OCI-M1 (cell line): ENCODE results near the gene EXOC1.
"Not testable (repeated sequence)": the region's sequence is repeated elsewhere in the genome, so short reads cannot be mapped to it uniquely, and the experiment has no call there.

Experiments used
- DNase-seq: peaks from one replicate; lab custom pipeline; 2025; lab: John Stamatoyannopoulos, UW

Gene EXOC1

GRCh38 chr4:55853484-55854046, at the start of gene EXOC1:
Gene EXOC1 (plus strand): TSS chr4:55853648. CDS start chr4:55858324, 4,676 bp downstream.
- peak; percentile 98 for DNase-seq

DNA sequence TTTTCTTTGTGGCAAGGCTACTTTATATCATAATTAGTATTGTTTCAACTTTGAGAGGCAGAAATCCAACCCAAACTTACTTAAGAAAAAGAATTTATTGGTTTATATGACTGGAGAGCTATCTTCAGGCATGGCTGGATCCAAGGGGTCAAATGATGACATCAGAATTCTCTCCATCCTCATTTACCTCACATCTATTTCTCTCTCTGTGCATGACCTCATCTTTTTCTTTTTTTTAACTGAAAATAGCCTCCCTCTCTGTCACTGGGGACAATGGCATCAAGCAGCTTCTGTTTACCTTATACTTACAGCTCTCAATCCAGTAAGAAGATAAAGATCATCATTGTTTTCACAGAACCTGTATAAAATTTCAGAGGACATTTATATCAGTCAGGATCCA, 45.9 kb upstream of the EXOC1 start:
- no peak for DNase-seq

DNA sequence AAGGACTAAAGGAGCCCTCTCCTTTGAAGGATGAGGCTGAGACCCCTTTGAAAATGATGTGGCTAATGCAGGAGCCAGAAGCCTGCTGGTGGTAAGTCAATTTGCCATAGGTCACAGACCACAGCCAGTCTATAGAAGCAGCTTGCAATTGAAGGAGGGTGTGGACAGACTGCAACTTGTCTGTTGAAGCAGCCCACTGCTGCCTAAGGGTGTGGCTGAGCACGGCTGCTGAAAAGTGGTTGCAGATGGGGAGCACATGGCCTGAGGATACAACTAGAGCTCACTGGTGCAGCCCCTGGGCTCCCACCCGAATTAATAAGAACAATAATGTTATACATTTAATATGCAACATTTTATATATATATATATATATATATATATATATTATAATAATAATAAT, 45.3 kb upstream of the EXOC1 start:
- DNase-seq: no peak

DNA sequence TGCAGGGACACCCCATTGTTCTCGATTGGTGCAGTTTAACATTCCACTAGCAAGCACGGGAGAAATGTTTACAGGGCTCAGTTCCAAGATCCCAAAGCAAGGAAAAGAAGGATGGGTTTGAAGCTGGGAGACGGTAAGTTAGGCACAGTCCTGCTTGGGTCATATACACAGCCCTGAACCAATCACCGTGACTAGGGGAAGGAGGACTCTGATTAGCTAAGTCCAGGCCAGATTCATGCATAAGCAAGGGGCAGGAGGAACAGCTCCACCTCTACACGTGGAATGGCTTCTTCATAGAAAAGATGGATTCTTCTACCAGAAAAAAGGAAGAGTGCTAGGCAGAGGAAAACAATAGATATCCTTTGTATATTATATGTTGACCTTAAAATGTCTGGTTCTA, 44.8 kb upstream of the EXOC1 start:
- no peak for DNase-seq

DNA sequence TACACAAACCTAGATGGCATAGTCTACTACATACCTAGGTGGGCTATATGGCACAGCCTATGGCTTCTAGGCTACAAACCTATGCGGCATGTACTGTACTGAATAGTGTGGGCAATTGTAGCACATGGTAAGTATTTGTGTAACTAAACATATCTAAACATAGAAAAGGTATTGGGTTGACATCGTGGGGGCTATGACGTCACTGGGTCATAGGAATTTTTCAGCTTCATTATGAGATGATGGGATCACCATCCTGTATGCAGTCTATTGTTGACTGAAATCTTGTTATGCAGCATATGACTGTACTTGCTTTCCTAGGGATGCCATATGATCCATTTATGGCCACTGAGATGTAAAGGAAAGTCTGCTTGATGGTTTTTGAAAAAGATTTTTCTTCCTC, 35.8 kb upstream of the EXOC1 start:
- DNase-seq: no peak

DNA sequence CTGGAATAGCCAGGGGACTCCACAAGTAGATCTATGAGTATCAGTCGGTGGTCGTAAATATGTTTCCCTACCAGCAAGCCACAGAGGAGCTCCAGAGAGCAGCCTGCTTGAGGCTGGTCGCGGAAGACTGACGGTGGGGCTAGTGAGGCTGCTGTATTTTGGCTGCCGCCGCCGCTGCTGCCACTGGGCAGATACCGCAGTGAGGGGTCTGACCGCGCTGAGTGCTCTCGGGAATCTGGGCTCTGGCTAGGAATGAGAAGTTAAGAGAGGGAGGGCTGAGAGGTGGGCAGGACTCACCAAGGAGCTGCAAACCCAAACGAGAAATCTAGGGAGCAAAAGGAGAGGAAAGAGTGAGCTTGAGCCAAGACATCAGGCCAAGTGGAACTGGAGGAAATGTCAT, 33.8 kb upstream of the EXOC1 start, which contains the start of gene EXOC1L:
EXOC1L (plus strand) TSS at position 157 of the 400 bp plus-strand sequence; CDS start at position 394, 237 bp downstream.
- DNase-seq: no peak

DNA sequence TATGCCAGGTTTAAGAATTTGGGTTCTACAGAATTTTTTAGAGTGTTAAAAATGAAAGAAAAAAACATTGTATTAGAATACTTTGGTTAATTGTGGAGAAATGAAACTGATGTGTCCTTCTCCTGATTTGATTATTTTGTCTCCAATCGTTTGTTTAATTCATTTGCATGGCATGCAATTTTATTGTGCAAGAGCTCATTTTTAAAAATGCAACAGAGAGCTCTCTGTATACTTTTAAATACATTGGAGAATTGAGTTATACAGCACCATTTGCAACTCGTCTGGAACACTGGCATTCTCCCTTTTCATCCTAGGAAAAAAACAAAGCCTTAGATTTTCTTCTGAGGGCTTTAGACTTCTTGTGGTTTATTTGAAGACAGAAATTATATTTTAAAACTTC, 33.2 kb upstream of the EXOC1 start:
- no peak for DNase-seq

DNA sequence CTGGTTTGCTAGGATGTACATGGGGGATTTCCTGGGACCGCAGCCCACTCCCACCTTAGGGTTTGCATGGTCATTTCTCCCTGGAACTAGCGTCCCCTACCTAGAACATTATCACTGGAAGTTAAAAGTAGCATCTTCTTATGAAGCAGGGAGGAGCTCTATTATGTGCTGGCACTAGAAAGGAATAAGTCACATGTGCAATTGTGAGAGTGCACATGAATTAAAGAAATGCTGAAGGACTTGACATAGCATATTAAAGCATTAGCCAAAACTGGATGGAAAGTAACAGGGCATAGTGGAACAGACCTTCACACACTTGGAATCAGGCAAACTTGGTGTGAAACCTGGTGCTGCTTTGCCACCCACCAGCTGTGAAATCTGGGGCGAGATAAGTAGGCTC, 31.1 kb upstream of the EXOC1 start:
- DNase-seq: no peak

DNA sequence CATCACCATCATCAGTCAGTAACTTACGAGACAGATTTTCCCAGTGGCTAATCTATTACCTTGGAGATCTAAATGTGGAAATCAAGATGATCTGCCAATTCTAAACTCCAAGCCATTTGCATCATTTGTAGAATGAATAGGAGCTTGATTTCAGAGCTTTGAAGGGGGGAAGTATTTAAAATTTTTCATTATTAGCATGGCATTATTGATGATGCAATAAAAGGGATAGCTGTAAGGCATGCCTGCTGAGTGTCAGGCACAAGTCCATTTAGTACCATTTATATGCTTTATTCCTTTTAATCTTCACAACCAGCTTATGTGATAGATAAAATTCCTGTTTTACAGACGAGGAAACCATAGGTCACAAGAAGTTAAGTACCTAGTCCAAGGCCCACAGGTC, 28.6 kb upstream of the EXOC1 start:
- DNase-seq: no peak

DNA sequence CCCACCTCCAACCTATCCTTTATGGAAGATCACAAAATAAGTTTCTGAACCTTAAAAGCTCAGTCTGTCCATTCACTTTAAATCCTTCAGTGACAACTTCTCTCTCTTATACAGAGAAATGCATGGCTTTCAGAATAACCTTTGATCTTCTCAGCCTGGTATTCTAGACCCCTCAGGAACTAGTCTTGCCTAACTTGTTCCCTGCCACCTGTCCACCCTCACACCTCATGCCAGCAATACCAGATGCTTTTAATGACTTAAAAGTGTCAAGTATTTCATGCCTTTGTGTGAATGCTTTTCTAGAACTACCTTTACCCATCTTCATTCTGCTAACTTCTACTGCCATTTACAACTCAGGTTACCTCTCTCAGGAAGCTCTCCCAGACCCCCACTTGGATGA, 26.5 kb upstream of the EXOC1 start:
- DNase-seq: no peak

GRCh38 chr4:55827582-55827981, 25.9 kb upstream of the EXOC1 start:
- DNase-seq: no peak

- no peak for DNase-seq
These were observed 23.4 kb upstream of the EXOC1 start for GRCh38 chr4:55830048-55830447.

DNA sequence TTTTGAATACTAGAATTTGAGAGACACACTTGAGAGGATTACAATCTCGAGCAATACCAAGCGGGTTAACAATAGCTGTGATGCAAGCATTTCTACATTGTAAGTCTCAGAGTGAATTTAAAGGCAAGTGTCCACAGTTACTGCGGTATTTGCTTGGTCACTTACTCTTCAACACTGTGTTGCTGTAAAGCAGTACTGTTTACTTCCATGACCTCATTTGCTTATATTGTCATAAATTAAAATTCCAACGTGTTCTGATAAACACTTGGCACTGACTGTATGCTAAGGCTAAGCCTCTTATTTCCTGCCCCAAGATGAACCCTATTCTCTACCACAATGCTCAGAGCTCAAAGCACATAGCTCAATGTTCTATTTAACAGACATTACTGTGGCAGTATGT, 22.7 kb upstream of the EXOC1 start:
- no peak for DNase-seq

- peak; percentile 48 for DNase-seq
These were observed 19.2 kb upstream of the EXOC1 start for GRCh38 chr4:55834086-55834795.

DNA sequence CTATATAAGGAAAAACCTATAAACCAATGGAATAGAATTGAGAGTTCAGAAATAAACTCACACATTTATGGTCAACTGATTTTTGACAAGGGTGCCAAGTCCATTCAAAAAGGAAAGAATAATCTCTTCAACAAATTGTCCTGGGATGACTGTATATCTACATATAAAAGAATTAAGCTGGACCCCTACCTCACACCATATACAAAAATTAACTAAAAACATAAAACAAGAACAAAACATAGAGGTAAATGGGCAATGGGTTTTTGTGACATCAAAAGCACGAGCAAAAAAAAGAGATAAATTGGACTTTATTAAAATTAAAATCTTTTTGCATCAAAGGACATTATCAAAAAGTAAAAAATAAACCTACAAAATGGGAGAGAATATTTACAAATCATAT, 15.5 kb upstream of the EXOC1 start:
- DNase-seq: peak; percentile 9

DNA sequence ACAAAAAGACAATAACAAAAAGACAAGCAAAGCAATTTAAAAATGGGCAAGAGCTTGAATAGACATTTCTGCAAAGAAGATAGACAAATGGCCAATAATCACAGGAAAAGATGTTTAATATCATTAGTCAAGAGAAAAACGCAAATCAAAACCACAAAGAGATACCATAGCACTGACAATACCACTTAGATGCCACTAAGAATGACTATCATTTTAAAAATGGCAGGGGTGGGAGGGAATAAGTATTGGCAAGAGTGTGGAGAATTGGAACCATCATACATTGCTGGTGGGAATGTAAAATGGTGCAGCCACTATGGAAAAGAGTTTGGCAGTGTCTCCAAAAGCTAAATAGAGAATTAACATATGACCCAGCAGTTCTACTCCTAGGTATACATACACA, 15.1 kb upstream of the EXOC1 start:
- DNase-seq: no peak

DNA sequence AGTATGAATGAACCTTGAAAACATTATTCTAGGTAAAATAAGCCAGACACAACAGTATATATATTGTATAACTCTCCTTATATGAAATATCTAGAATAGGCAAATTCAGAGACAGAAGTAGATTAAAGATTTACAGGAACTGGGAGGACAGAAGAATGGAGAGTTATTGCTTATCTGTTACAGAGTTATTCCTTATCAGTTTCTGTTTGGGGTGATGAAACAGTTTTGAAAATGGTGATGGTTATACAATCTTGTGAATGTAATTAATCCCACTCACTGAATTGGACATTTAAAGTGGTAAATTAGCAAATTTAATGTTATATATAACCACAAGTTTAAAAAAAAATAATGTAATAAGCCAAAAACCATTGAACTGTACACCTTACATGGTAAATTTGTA, 14.5 kb upstream of the EXOC1 start:
- DNase-seq: peak; percentile 50

DNA sequence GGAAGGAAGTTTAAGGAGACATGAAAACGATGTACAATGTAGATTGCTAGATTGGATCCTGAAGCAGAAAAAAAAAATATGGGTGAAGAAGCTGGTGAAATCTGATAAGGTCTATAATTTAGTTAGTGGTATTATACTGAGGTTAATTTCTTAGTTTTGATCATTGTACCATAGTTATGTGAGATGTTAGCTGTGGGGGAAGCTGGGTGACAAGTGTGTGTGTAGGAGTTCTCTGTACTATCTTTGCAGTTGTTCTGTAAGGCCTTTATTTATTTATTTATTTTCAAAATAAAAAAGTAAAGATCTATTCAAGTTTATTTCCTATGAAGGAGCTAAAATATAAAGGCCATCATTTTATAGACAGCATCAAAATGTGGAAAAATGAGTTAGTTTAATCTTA, 12.5 kb upstream of the EXOC1 start:
- no peak for DNase-seq

DNA sequence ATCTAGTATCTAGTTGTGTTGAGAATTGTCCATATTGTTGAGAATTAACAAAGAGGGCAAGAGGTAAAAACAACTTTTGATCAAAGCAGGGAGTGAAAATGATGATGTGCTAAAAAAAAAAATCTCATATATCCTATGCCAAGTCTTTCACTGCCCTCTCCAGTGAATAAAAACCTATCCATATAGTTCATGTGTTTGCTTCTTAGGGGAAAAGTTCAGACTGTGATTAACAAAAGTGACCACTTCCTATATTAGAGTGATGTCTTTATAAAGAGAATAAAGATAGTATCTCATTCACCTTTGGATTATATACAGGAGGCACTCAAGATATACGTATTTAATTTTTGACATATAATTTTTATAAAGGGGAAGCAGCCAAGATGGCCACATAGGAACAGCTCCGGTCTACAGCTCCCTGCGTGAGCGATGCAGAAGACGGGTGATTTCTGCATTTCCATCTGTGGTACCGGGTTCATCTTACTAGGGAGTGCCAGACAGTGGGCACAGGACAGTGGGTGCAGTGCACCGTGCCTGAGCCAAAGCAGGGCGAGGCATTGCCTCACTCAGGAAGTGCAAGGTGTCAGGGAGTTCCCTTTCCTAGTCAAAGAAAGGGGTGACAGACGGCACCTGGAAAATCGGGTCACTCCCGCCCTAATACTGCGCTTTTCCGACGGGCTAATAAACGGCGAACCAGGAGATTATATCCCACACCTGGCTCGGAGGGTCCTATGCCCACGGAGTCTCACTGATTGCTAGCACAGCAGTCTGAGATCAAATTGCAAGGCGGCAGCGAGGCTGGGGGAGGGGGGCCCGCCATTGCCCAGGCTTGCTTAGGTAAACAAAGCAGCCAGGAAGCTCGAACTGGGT, 11.8 kb upstream of the EXOC1 start:
- DNase-seq: peak; percentile 34

GRCh38 chr4:55842312-55842711, 11.1 kb upstream of the EXOC1 start:
- DNase-seq: not testable (repeated sequence)

DNA sequence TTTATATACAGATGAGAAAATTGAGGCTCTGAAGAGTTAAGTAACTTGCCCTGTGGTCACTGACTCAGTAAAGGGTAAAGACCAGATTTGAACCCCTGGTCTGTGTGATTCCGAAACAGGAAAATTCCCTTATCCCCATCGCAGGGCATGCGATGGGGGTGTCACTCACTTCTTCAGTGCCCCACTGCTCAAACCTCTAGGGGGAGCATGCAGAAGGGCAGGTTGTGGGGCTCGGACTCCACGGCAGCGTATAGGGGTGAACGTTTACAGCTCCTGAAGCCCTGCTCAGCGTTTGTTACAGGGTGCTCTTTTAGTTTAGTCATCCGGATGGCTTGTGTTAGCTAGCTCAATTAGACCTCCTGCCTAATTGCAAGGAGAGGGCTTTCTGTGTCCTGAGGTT, 3.7 kb upstream of the EXOC1 start:
- DNase-seq: no peak

GRCh38 chr4:55851885-55852284, 1.6 kb upstream of the EXOC1 start:
- DNase-seq: no peak

DNA sequence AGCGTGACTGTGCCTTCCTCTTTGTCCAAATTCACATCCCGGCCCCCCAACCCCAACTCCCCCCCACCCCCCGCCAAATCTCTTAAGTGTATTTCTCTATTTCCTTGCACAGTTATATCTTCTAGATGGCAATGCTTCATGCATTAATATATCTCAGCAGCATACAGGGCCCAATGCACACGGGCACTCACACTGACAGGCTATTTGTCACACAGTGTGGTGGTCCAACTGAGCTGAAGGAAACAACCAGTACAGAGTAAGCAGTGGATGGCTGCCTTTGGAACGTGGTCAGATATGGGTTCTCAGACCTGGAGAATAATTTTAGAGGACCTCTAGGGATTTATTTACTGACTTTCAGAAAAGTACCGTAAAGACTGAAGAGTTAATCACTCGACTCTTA, 681 bp downstream of the EXOC1 start:
- DNase-seq: no peak
